DND-41 (cell line): Measurements from ENCODE around the gene PGF.

ENCODE experiments used
- CTCF ChIP-seq: IDR thresholded peaks from 2 replicates; pipeline ENCODE4 v1.5.1; 2012; ENCODE audit warnings: borderline replicate concordance, low read length, moderate library complexity, mild to moderate bottlenecking; ENCODE audit not compliant: poor library complexity, severe bottlenecking; ENCODE audit errors: extremely low read depth
- EZH2 ChIP-seq: IDR thresholded peaks from 3 replicates; pipeline ENCODE4 v1.6.1; 2012; ENCODE audit warnings: borderline replicate concordance, low read depth, mild to moderate bottlenecking, moderate library complexity, low read length, inconsistent platforms; ENCODE audit not compliant: severe bottlenecking

- no peak for TF ChIP-seq CTCF
- no peak for TF ChIP-seq EZH2
Observed at GRCh38 chr14:74941676-74942097, 13.7 kb downstream of the PGF start.
